GM12872 (cell line): ENCODE data around the gene SUSD5.

ENCODE experiments used
- TF ChIP-seq, protein P1 (sequence below): IDR thresholded peaks from 3 replicates; pipeline ENCODE4 v1.5.1; 2011; ENCODE audit warnings: low read depth, mild to moderate bottlenecking, low read length, moderate library complexity; ENCODE audit not compliant: insufficient read depth

The SUSD5 gene

GRCh38 chr3:33128706-33129105 is 89.9 kb downstream of the SUSD5 start:
- TF ChIP-seq, protein P1, sequence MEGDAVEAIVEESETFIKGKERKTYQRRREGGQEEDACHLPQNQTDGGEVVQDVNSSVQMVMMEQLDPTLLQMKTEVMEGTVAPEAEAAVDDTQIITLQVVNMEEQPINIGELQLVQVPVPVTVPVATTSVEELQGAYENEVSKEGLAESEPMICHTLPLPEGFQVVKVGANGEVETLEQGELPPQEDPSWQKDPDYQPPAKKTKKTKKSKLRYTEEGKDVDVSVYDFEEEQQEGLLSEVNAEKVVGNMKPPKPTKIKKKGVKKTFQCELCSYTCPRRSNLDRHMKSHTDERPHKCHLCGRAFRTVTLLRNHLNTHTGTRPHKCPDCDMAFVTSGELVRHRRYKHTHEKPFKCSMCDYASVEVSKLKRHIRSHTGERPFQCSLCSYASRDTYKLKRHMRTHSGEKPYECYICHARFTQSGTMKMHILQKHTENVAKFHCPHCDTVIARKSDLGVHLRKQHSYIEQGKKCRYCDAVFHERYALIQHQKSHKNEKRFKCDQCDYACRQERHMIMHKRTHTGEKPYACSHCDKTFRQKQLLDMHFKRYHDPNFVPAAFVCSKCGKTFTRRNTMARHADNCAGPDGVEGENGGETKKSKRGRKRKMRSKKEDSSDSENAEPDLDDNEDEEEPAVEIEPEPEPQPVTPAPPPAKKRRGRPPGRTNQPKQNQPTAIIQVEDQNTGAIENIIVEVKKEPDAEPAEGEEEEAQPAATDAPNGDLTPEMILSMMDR: no peak

GRCh38 chr3:33125840-33126239 is 92.8 kb downstream of the SUSD5 start:
- TF ChIP-seq, protein P1: no peak

DNA sequence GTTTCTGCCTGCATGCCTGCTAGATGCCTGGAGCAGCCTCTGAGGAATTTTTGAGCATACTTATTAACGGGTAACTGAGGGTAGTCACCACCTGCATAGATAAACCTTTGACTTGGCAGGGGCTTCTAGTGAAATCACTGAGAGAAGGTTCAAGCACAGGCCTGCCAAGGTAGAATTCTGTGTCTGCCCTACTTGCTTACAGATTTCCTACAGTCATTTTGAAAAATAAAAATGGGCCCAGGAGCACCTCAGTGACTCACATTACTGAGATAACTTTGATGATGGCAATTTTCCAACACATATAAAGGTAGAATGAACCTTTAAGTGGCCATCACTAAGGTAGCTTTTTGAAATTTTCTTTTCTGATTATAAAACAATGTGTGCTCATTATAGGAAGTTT is 94.0 kb downstream of the SUSD5 start:
- TF ChIP-seq, protein P1: no peak

DNA sequence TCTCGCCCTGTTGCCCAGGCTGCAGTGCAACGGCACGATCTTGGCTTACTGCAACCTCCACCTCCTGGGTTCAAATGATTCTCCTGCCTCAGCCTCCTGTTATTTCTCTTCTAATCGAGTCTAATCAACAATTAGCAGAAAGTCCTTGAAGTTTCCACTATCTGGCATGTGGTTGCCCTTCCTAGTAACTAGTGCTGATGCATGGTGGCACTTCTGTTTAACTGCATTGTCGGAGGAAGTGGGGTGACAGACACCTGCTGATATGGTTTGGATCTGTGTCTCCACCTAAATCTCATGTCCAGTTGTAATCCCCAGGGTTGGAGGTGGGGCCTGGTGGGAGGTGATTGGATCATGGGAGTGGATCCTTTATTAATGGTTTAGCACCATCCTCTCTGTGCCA is 95.6 kb downstream of the SUSD5 start:
- TF ChIP-seq, protein P1: no peak

GRCh38 chr3:33119891-33120290 is 98.7 kb downstream of the SUSD5 start:
- TF ChIP-seq, protein P1: no peak

GRCh38 chr3:33117461-33117860 is 101.1 kb downstream of the SUSD5 start:
- TF ChIP-seq, protein P1: no peak

GRCh38 chr3:33115024-33115768 is 103.4 kb downstream of the SUSD5 start:
- TF ChIP-seq, protein P1: no peak
